HCT116 (cell line): ENCODE data around the gene CDH13. TPM values are rescaled to one million over a fixed set of nuclear protein-coding genes. Genes with fewer than 3 reads are reported as not detected.
A peak's percentile ranks its signal among the peaks of the same experiment; 100 is the strongest.

Experiments
- ATAC-seq: fragments of 200-7000 bp; cut with Tn5 transposase; 2 replicates; pipeline ENCODE4 v1.9.1; 2020; ENCODE audit warnings: mild to moderate bottlenecking, moderate library complexity
- BruUV-seq: library from RNA; stranded (reverse); fragments of 400-500 nt; replicated peaks from 2 replicates; lab custom pipeline; 2021; lab: Mats Ljungman, UMichigan
- CTCF ChIA-PET: fragments of 300-600 bp; sonication (Branson Sonifier 250); formaldehyde crosslinking; loops from one replicate; lab custom pipeline; 2021; ENCODE audit warnings: antibody characterized with exemption; lab: Charles Lee
- POLR2A ChIA-PET: fragments of 300-600, 350-600 bp; sonication (Branson Sonifier 250); formaldehyde crosslinking; loops from one replicate; lab custom pipeline; 2021; ENCODE audit warnings: antibody characterized with exemption; lab: Charles Lee
- RAD21 ChIA-PET, 2 experiments: fragments of 300-600 bp; sonication (Branson Sonifier 250); formaldehyde crosslinking; loops; one replicate each; lab custom pipeline; 2023; ENCODE audit warnings: low total read pairs in 2 of 2; ENCODE audit not compliant: uncharacterized antibody in 2 of 2, unreplicated experiment in 2 of 2, low non-redundant PET in 1 of 2; lab: Charles Lee
- DNase-seq: peaks from one replicate; pipeline ENCODE4 v3.0.0-alpha.2; 2010; ENCODE audit warnings: low read depth, low spot score
- H2AFZ ChIP-seq: fragments of 200-600 bp; shearing (Covaris generic), sonication (generic); 2 replicates; pipeline ENCODE4 v1.6.1; 2017; ENCODE audit warnings: low read depth, mixed run types, mixed read lengths, antibody characterized with exemption, low read length; ENCODE audit not compliant: poor library complexity, severe bottlenecking
- H3K27ac ChIP-seq: 2 replicates; pipeline ENCODE4 v1.5.1; 2012; ENCODE audit warnings: low read depth, low read length
- H3K27me3 ChIP-seq: fragments of 200-600 bp; sonication (generic); 2 replicates; pipeline ENCODE4 v1.6.1; 2016; ENCODE audit warnings: mixed run types, low read length, mixed read lengths; ENCODE audit not compliant: insufficient read depth
- H3K36me3 ChIP-seq, 2 experiments: fragments of 200-500 bp in 1 of 2; fragments of 200-600 bp in 1 of 2; sonication (Bioruptor generic) in 1 of 2; sonication (generic) in 1 of 2; 2 replicates each; pipeline versions ENCODE4 v1.5.1 to v1.6.1; 2014 to 2016; ENCODE audit warnings: low read length in 2 of 2, inconsistent platforms in 1 of 2, mixed read lengths in 1 of 2, mixed run types in 1 of 2; ENCODE audit not compliant: insufficient read depth in 2 of 2, control insufficient read depth in 1 of 2
- H3K4me1 ChIP-seq, 2 experiments: fragments of 200-600 bp in 1 of 2; sonication (generic) in 1 of 2; 2 replicates each; pipeline versions ENCODE4 v1.5.1 to v1.6.1; 2012 to 2017; ENCODE audit warnings: low read length in 2 of 2, inconsistent platforms in 1 of 2, mild to moderate bottlenecking in 1 of 2, mixed read lengths in 1 of 2, mixed run types in 1 of 2, moderate library complexity in 1 of 2; ENCODE audit not compliant: insufficient read depth in 2 of 2, control insufficient read depth in 1 of 2
- H3K4me2 ChIP-seq: fragments of 200-600 bp; sonication (generic); 2 replicates; pipeline ENCODE4 v1.6.1; 2017; ENCODE audit warnings: mixed run types, low read length, mixed read lengths
- H3K4me3 ChIP-seq, 2 experiments: fragments of 200-600 bp in 1 of 2; sonication (generic) in 1 of 2; replicated peaks in 1 of 2; 2 replicates each; pipeline ENCODE4 v1.5.1; 2011 to 2016; ENCODE audit warnings: low read length in 2 of 2, control low read depth in 1 of 2, low read depth in 1 of 2, mild to moderate bottlenecking in 1 of 2, mixed read lengths in 1 of 2, mixed run types in 1 of 2
- H3K79me2 ChIP-seq: fragments of 200-600 bp; sonication (generic); 2 replicates; pipeline ENCODE4 v1.6.1; 2017; ENCODE audit warnings: mild to moderate bottlenecking, mixed run types, low read length, moderate library complexity, mixed read lengths; ENCODE audit not compliant: insufficient read depth
- H3K9ac ChIP-seq: fragments of 200-600 bp; sonication (generic); 2 replicates; pipeline ENCODE4 v1.6.1; 2016; ENCODE audit warnings: low read length, mixed read lengths
- H3K9me2 ChIP-seq: fragments of 200-600 bp; sonication (generic), shearing (Covaris generic); 2 replicates; pipeline ENCODE4 v1.6.1; 2017; ENCODE audit warnings: mixed run types, mild to moderate bottlenecking, moderate library complexity; ENCODE audit not compliant: insufficient read depth
- H3K9me3 ChIP-seq, 2 experiments: fragments of 200-500 bp in 1 of 2; fragments of 200-600 bp in 1 of 2; sonication (Bioruptor generic) in 1 of 2; sonication (generic) in 1 of 2; 2 replicates each; pipeline ENCODE4 v1.6.1; 2014 to 2017; ENCODE audit warnings: low read length in 2 of 2, mixed read lengths in 2 of 2, inconsistent platforms in 1 of 2, low read depth in 1 of 2, mild to moderate bottlenecking in 1 of 2, mixed run types in 1 of 2, moderate library complexity in 1 of 2; ENCODE audit not compliant: control insufficient read depth in 1 of 2, insufficient read depth in 1 of 2
- H4K20me1 ChIP-seq: fragments of 200-600 bp; sonication (generic), shearing (Covaris generic); 2 replicates; pipeline ENCODE4 v1.6.1; 2017; ENCODE audit warnings: mixed run types, mild to moderate bottlenecking, moderate library complexity; ENCODE audit not compliant: insufficient read depth
- CEBPB ChIP-seq: IDR thresholded peaks from 2 replicates; pipeline ENCODE4 v1.6.1; 2012; ENCODE audit warnings: low read depth
- CTCF ChIP-seq, 3 experiments: fragments of 200-600 bp in 1 of 3; sonication (generic) in 1 of 3; IDR thresholded peaks in 2 of 3; conservative IDR thresholded peaks in 1 of 3; 2 replicates each; pipeline ENCODE4 v1.5.1; 2012 to 2017; ENCODE audit warnings: low read depth in 2 of 3, low read length in 2 of 3, antibody characterized with exemption in 1 of 3, borderline replicate concordance in 1 of 3, control low read depth in 1 of 3, mild to moderate bottlenecking in 1 of 3, mixed read lengths in 1 of 3, mixed run types in 1 of 3, moderate library complexity in 1 of 3; ENCODE audit not compliant: insufficient read depth in 1 of 3
- EGR1 ChIP-seq: IDR thresholded peaks from 2 replicates; pipeline ENCODE4 v1.6.1; 2012; ENCODE audit warnings: low read depth
- ELF1 ChIP-seq: IDR thresholded peaks from 2 replicates; pipeline ENCODE4 v1.6.1; 2012; ENCODE audit warnings: low read depth, borderline replicate concordance
- EZH2 ChIP-seq: fragments of 200-600 bp; sonication (generic); IDR thresholded peaks from 2 replicates; pipeline ENCODE4 v1.6.1; 2017; ENCODE audit warnings: antibody characterized with exemption, mixed run types
- RAD21 ChIP-seq: IDR thresholded peaks from 2 replicates; pipeline ENCODE4 v1.6.1; 2012; ENCODE audit warnings: low read depth, mild to moderate bottlenecking
- SIN3A ChIP-seq: IDR thresholded peaks from 2 replicates; pipeline ENCODE4 v1.6.1; 2012; ENCODE audit warnings: low read depth
- TCF7L2 ChIP-seq: IDR thresholded peaks from 2 replicates; pipeline ENCODE4 v1.7.0; 2011; ENCODE audit warnings: borderline replicate concordance, inconsistent platforms; ENCODE audit not compliant: insufficient read depth, insufficient read length; ENCODE audit errors: extremely low read depth
- YY1 ChIP-seq: IDR thresholded peaks from 2 replicates; pipeline ENCODE4 v1.6.1; 2011; ENCODE audit warnings: low read length, low read depth, moderate library complexity, mild to moderate bottlenecking; ENCODE audit not compliant: insufficient replicate concordance; ENCODE audit errors: extremely low read depth
- ZBTB33 ChIP-seq: IDR thresholded peaks from 2 replicates; pipeline ENCODE4 v1.6.1; 2011; ENCODE audit warnings: mild to moderate bottlenecking, low read length, moderate library complexity; ENCODE audit not compliant: insufficient replicate concordance; ENCODE audit errors: extremely low read depth
- ZFX ChIP-seq: fragments of 450-650 bp; IDR thresholded peaks from 2 replicates; pipeline ENCODE4 v1.6.1; 2017
- intact Hi-C: fragments of 100-400 bp; cut with micrococcal nuclease; formaldehyde crosslinking; loops from 2 replicates; pipeline ENCODE4 v1.10.0; 2022
- total RNA-seq: library from RNA; stranded (reverse); gene quantifications from one replicate; pipeline ENCODE4 v1.2.1, GENCODE V29; 2021; ENCODE audit not compliant: unreplicated experiment
- TF ChIP-seq, protein P1 (sequence below): IDR thresholded peaks from 2 replicates; pipeline ENCODE4 v1.6.1; 2012

Gene CDH13
- total RNA-seq, 1 experiment from 2014 or later: not detected

DNA sequence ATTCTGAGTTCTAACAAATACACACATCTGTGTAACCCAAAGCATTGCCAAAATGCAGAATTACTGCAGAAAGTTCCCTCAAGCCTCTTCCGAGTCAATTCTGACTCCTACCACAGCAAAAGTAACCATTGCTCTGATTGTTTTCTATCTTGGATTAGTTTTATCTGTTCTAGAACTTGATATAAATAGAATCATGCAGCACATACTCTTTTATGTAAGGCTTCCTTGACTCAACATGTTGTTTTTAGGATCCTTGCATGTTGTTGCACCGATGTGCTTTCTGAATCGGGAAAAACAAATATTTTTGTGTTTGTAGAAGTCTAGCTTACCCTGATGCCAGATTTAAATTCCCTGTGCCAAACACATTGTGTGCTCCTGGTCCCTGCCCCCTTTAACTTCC is 140.4 kb downstream of the CDH13 start:
- RAD21 ChIA-PET: no interaction called here
- CTCF ChIA-PET: no interaction called here
- H3K9ac ChIP-seq: no peak overlapping the region
- H3K4me1 ChIP-seq: no peaks in the 10 kb centered on the region
- no peaks in the 10 kb centered on the region for H3K79me2 ChIP-seq
- no peak for ATAC-seq
- H4K20me1 ChIP-seq: no peaks in the 10 kb centered on the region
- intact Hi-C loops: no loop called here
- no peak overlapping the region for H3K27ac ChIP-seq
- DNase-seq: no peak
- H3K36me3 ChIP-seq: no peaks in the 10 kb centered on the region
- POLR2A ChIA-PET: no interaction called here
- no TSS peak for BruUV-seq
- TF ChIP-seq ELF1: no peak
- TF ChIP-seq EGR1: no peak
- TF ChIP-seq CTCF (IDR thresholded peaks at IDR 0.05 in 2 of 3, conservative IDR thresholded peaks at IDR 0.05 in 1 of 3; ENCODE audit: borderline replicate concordance in 1 of 3, insufficient read depth in 1 of 3, low read depth in 2 of 3, low read length in 2 of 3): no peak
- no peak for TF ChIP-seq YY1
- TF ChIP-seq EZH2: no peak
- no peaks in the 10 kb centered on the region for H3K9me3 ChIP-seq
- H2AFZ ChIP-seq: no peak overlapping the region
- H3K9me2 ChIP-seq: no peaks in the 10 kb centered on the region
- H3K4me3 ChIP-seq: no peak overlapping the region
- no peaks in the 10 kb centered on the region for H3K27me3 ChIP-seq
- H3K4me2 ChIP-seq: no peak overlapping the region

DNA sequence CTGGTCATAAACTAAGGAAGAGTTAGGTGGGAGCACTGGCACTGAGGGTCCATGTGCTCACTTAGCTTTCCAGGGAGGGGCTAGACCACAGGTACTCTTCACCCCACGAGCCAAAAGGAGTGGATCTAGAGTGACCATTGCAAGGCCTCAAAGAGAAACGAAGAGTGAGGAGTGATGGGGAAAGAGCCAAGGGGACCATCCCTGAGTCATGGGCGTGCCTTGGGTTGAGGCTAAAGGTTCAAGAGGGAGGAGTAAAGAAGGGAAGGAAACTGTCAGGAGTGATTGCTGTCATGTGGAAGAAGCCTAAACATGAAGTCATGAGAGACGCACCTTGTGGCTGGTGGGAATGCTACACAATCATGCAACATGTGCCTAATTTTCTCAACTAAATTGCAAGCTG is 141.0 kb downstream of the CDH13 start:
- H3K9me3 ChIP-seq: no peaks in the 10 kb centered on the region
- no TSS peak for BruUV-seq
- intact Hi-C loops: no loop called here
- ATAC-seq: no peak
- TF ChIP-seq ZFX: 0 out of 2 replicates have a peak, but pooled peaks have one; percentile 11
- TF ChIP-seq EGR1: no peak
- TF ChIP-seq, protein P1, sequence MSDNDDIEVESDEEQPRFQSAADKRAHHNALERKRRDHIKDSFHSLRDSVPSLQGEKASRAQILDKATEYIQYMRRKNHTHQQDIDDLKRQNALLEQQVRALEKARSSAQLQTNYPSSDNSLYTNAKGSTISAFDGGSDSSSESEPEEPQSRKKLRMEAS: no peak
- TF ChIP-seq TCF7L2: no peak
- no peak for TF ChIP-seq ZBTB33
- no peak for TF ChIP-seq SIN3A
- TF ChIP-seq CEBPB: no peak
- no peak for TF ChIP-seq RAD21
- ChIA-PET CTCF (no interaction called here), POLR2A (no interaction called here), RAD21 (no interaction called here)
- H3K9ac ChIP-seq: no peak overlapping the region
- no peak overlapping the region for H2AFZ ChIP-seq
- H3K27me3 ChIP-seq: no peaks in the 10 kb centered on the region
- no peaks in the 10 kb centered on the region for H3K9me2 ChIP-seq
- H3K4me1 ChIP-seq: no peaks in the 10 kb centered on the region
- no peak overlapping the region for H3K27ac ChIP-seq
- no peaks in the 10 kb centered on the region for H3K79me2 ChIP-seq
- no peak for DNase-seq
- H3K36me3 ChIP-seq: no peaks in the 10 kb centered on the region
- H4K20me1 ChIP-seq: no peaks in the 10 kb centered on the region
- H3K4me2 ChIP-seq: no peak overlapping the region
- no peak overlapping the region for H3K4me3 ChIP-seq
